IPS DF 6.9 (cell line): ENCODE results near the gene CNTNAP2.

ENCODE experiments used
- DNase-seq: peaks from one replicate; pipeline ENCODE4 v3.0.0-alpha.2; 2013; ENCODE audit warnings: low read depth, low spot score
- H3K27ac ChIP-seq: one replicate; pipeline ENCODE4 v1.5.1; 2013; ENCODE audit warnings: low read length, control low read depth
- H3K27me3 ChIP-seq: 2 replicates; pipeline ENCODE4 v1.6.1; 2013; ENCODE audit warnings: mild to moderate bottlenecking, low read length; ENCODE audit not compliant: control insufficient read depth, insufficient read depth
- H3K36me3 ChIP-seq: 2 replicates; pipeline ENCODE4 v1.6.1; 2013; ENCODE audit warnings: low read length; ENCODE audit not compliant: control insufficient read depth, insufficient read depth
- H3K4me1 ChIP-seq: 2 replicates; pipeline ENCODE4 v1.6.1; 2013; ENCODE audit warnings: low read length; ENCODE audit not compliant: control insufficient read depth, insufficient read depth
- H3K4me3 ChIP-seq: 2 replicates; pipeline ENCODE4 v1.5.1; 2013; ENCODE audit warnings: mild to moderate bottlenecking, low read length
- H3K9me3 ChIP-seq: 2 replicates; pipeline ENCODE4 v1.6.1; 2013; ENCODE audit warnings: low read length, inconsistent platforms; ENCODE audit not compliant: control insufficient read depth, insufficient read depth
- WGBS: extraction: QIAGEN DNeasy Blood & Tissue Kit; methylation state at CpG from one replicate; pipeline ENCODE4 v1.1.7; 2013; ENCODE audit warnings: mixed read lengths, missing lambda C conversion rate; ENCODE audit not compliant: insufficient read length, insufficient coverage; 5-methylcytosine and 5-hydroxymethylcytosine counted together

CNTNAP2 gene

DNA sequence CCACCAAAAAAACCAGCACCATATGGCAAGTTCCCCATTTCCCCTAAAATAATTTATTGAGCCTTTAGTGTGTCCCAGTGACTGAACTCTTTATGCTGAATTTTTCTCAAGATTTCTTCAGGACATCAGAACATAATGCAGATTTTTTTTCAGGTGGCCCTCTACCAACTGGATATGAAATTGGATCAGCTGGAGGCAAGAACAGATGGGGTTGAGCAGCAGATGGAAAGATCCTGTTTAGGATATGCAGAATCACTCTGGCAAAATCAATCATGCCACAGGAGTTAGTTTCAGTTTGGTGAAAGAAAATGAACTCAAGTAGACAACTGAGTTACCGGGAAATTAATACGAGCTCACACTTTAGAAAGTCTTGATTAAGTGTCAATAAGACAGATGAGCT is 1712.4 kb downstream of the CNTNAP2 start:
- no CpG with 5 or more reads among the region's 2 CpGs for WGBS
- Histone ChIP-seq H3K27ac (no peak overlapping the region), H3K4me3 (no peak overlapping the region), H3K36me3 (no peaks in the 10 kb centered on the region), H3K9me3 (no peaks in the 10 kb centered on the region), H3K27me3 (no peaks in the 10 kb centered on the region), H3K4me1 (no peaks in the 10 kb centered on the region)
- DNase-seq: no peak

DNA sequence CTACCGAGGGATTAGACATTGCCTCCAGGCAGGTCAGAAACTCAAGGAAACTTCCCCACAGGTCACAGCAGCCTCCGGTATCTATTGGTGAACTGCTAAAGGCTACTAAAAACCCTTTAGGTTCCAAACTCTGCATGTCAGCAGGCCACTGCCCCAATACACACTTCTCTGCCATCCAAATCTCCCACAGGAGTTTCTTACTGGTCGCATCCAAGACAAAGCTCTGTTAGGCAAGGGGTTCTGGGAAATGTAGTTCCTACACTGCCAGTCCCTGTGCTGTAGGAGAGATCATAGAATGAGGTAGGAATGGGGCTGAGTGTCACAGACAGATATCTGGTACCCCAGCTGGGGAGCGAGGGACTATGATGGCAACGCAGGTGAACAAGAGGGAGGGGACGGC is 1717.0 kb downstream of the CNTNAP2 start:
- WGBS: no CpG with 5 or more reads among the region's 6 CpGs

DNA sequence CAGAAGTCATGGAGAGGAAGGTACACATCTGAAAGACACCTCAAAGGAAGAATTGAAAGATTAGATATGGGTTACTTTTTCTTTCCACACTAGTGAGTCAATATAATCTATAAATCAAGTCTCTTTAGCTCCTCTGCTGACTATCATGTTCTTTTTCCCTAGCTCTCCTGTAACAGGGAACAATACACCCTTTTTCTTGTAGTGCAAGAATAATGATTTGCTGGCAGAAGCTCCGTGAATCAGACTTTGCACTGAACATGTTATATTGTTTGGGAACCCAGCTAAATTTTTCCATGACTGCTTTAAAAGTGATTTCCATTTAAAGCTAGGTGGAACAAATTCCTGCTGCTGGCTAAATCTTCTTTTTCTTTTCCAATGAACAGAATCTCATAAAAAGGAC is 1717.4 kb downstream of the CNTNAP2 start:
- Histone ChIP-seq H3K27ac (no peak overlapping the region), H3K9me3 (no peaks in the 10 kb centered on the region; the same call in 1 of the 2 replicates), H3K4me3 (no peak overlapping the region), H3K36me3 (no peaks in the 10 kb centered on the region), H3K4me1 (no peaks in the 10 kb centered on the region), H3K27me3 (no peaks in the 10 kb centered on the region)
- no peak for DNase-seq
- no CpG with 5 or more reads among the region's 1 CpG for WGBS

More for the DNA sequence above, 1717.0 kb downstream of the CNTNAP2 start:
- Histone ChIP-seq H3K27ac (no peak overlapping the region), H3K4me1 (no peaks in the 10 kb centered on the region), H3K36me3 (no peaks in the 10 kb centered on the region), H3K27me3 (no peaks in the 10 kb centered on the region), H3K9me3 (no peaks in the 10 kb centered on the region; the same call in 1 of the 2 replicates), H3K4me3 (no peak overlapping the region)
- peak; percentile 37 for DNase-seq

DNA sequence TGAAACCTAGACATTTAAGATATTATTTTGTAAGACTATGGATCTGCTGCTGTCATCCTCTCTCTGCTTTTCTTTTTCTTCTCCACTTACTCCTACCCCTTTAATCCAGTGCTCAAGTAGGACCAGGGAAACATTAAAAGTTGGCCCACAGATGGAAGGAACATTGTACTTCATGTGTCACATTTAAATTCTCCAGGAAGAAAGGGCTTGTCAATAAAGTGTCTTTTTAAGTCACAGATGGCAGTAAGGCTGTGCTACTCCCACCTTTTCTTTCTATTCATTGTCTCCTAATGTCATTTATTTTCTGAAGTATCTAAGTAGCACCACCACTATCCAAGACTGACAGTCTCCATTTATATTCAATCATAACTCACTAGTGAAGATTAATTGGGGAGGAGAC is 1736.2 kb downstream of the CNTNAP2 start:
- Histone ChIP-seq H3K27me3 (no peaks in the 10 kb centered on the region), H3K4me3 (no peak overlapping the region), H3K36me3 (no peaks in the 10 kb centered on the region), H3K4me1 (no peaks in the 10 kb centered on the region), H3K27ac (no peak overlapping the region), H3K9me3 (no peaks in the 10 kb centered on the region)
- no peak for DNase-seq

DNA sequence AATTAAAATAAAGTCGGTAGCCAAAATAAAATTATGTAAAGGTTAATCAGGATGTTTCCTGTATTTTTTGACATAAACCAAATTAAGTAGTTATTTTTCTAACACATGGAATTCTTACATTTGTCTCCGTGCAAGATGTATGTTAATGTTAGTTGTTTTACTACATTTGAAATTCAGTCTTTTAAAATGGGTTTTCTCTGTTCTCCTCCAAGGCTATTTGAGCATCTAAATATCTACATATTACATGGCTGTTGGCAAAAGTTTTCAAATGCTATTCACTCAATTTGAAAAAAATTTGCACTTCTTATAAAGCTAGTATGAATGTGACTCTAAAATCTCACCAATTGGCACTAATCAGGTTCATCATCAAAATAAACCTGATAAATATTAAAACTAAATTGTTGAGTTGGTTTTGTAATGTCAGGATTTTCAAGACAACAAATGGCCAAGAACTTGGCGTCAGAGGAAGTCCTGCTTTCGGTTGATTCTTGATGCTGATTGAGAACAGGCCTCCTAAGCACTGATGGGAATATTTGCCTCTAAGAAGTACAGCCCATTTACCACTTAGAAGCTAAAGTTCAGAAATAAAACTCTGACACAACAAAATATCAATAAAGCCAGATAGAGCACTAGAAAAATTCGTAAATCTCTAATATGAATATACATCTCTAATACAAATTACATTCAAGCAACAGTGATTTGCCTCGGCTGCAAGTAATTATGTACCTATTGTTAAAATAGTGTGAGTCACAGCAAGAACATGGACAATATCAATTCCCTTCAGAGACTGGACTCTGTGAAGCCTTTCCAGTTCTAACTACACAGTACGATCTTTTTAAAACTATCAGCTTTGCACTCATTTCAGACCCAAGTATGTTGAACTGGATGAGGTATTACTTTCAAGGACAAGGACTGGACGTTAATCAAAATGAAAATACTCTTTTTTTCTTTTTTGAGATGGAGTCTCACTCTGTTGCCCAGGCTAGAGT is 1740.8 kb downstream of the CNTNAP2 start:
- Histone ChIP-seq H3K36me3 (no peaks in the 10 kb centered on the region), H3K27me3 (no peaks in the 10 kb centered on the region), H3K4me1 (no peaks in the 10 kb centered on the region), H3K9me3 (no peaks in the 10 kb centered on the region), H3K4me3 (no peak overlapping the region), H3K27ac (no peak overlapping the region)
- 100% methylated on average over 1 of the region's 8 CpGs for WGBS
- no peak for DNase-seq

DNA sequence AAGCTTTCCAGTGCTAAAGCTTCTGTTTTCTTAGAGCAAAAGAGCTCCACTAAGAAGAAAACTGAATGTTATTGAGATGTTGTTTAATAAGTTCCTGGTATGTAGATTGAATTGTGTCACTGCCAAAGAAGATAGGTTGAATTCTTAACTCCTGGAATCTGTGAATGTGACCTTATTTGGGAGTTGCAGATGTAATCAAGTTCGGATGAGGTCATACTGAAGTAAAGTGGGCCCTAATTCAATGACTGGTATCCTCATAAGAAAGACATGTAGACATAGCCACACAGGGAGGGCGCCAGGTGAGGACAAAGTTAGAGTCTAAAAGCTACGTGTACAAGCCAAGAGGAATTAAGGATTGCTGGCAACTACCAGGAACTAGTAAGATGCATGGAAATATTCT is 1741.8 kb downstream of the CNTNAP2 start:
- WGBS: no CpG with 5 or more reads among the region's 3 CpGs
- Histone ChIP-seq H3K27ac (no peak overlapping the region), H3K4me1 (no peaks in the 10 kb centered on the region), H3K27me3 (no peaks in the 10 kb centered on the region), H3K9me3 (no peaks in the 10 kb centered on the region), H3K36me3 (no peaks in the 10 kb centered on the region), H3K4me3 (no peak overlapping the region)
- no peak for DNase-seq

DNA sequence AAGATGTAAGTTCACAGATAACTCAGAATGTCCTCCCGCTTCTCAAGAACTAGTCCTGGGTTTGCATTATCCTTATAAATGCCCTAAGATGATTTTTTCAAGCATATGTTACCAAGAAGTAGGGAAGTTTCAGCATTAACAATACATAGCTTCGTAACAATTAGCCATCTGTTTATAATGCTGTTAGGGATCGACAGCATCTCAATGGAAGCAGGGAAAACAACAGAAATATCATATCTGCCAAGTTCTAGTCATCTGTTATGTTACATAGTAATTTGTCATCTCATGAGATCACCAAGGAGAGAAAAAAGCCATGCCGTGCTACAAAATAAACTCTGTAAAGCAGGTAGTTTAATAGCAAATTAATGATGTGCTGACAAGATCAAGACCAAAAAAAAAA is 1742.4 kb downstream of the CNTNAP2 start:
- Histone ChIP-seq H3K27ac (no peak overlapping the region), H3K9me3 (no peaks in the 10 kb centered on the region), H3K4me3 (no peak overlapping the region), H3K27me3 (no peaks in the 10 kb centered on the region), H3K4me1 (no peaks in the 10 kb centered on the region), H3K36me3 (no peaks in the 10 kb centered on the region)
- no CpG with 5 or more reads among the region's 4 CpGs for WGBS
- no peak for DNase-seq

DNA sequence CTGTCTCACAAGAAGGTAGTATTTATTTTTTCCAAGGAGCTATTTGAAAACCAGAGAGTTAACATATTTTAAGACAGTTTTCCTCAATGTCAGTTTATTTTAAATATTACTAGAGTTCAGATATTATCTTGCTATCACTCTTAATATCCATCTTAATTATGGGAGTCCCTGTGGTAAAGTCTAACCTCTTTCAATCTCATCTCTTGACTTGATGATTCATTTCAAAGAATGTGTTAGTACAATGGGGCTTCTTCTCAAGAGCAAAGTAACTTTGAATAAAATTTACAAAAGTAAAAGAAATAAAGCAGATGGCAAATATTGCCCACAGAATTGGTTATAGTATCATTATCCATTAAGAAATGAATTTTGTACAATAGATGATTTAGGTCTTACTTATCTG is 1742.9 kb downstream of the CNTNAP2 start:
- Histone ChIP-seq H3K4me1 (no peaks in the 10 kb centered on the region), H3K27ac (no peak overlapping the region), H3K27me3 (no peaks in the 10 kb centered on the region), H3K4me3 (no peak overlapping the region), H3K9me3 (no peaks in the 10 kb centered on the region), H3K36me3 (no peaks in the 10 kb centered on the region)
- no peak for DNase-seq

DNA sequence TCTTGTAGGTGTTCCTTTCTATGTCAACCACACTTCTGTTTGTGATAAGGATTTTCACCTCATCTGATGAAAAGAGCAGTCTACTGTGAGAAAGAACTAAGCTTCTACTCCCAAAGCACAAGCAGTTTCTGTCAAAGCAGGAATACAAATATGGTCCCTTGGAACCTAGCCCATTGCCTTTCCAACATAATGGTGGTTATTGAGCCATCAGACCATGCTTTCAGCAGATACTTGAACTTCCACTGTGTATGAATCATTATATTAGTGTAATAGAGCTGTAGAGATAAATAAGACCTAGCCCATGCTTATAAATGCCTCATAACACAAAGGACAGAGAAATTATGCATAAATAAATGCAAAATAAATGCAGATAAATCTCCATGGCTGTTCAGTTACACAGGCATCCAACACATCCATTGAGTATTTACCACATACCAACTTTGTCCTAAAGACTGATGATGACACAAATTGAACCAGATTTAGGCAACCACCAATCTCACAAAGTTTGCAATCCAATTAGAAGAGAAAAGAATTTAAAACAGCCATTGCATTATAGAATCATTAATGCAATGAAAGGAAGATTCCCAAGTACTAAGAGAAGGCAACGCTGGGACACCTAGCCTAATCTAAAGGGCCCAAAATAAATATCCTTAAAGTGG is 1744.6 kb downstream of the CNTNAP2 start:
- no CpG with 5 or more reads among the region's 1 CpG for WGBS
- no peak for DNase-seq
- Histone ChIP-seq H3K4me3 (no peak overlapping the region), H3K27ac (no peak overlapping the region), H3K9me3 (no peaks in the 10 kb centered on the region), H3K36me3 (no peaks in the 10 kb centered on the region), H3K4me1 (no peaks in the 10 kb centered on the region), H3K27me3 (no peaks in the 10 kb centered on the region)

DNA sequence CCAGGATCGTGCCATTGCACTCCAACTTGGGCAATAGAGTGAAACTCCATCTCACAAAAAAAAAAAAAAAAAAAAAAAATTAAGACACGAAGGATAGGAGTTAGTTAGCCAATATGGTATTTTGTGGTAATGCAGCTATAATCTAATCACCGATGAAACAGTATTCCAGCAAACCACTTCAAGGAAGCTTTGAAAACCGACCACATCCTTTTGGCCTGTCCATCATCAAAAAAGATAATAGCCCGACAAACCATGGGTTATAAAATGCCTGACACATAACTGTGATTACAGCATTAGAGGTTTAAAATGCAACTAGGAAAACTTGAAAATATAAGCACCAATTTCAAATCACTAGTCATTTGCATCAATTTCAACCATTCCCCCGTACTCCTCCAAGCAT is 1745.3 kb downstream of the CNTNAP2 start:
- no peak overlapping the region for H3K27ac ChIP-seq
- H3K27me3 ChIP-seq: no peaks in the 10 kb centered on the region
- H3K36me3 ChIP-seq: no peaks in the 10 kb centered on the region
- no peak for DNase-seq
- H3K4me1 ChIP-seq: no peaks in the 10 kb centered on the region
- no peaks in the 10 kb centered on the region for H3K9me3 ChIP-seq
- no CpG with 5 or more reads among the region's 6 CpGs for WGBS
- H3K4me3 ChIP-seq: no peak overlapping the region
